Naive thymus-derived CD8-positive, alpha-beta T cell (primary cell): ENCODE data around the gene PFKFB1. TPM values are rescaled to one million over a fixed set of nuclear protein-coding genes. Genes with fewer than 3 reads are reported as not detected.
A peak's percentile ranks its signal among the peaks of the same experiment; 100 is the strongest.

Experiments
- ATAC-seq, 2 donors: fragments of 150-1000 bp; cut with Tn5 transposase in 1 of 2; sonication (Bioruptor Pico), chemical (Tn5 transposase) in 1 of 2; 1 replicate in 1 of 2; 2 replicates in 1 of 2; pipeline ENCODE4 v1.10.0; 2021; ENCODE audit warnings: mild to moderate bottlenecking in 2 of 2, moderate library complexity in 2 of 2
- POLR2A ChIA-PET: fragments of 350-600 bp; sonication (Branson Sonifier 250); formaldehyde crosslinking; loops from one replicate; lab custom pipeline; 2021; ENCODE audit warnings: antibody characterized with exemption; lab: Charles Lee
- DNase-seq, 10 donors: peaks; one replicate each; pipeline versions ENCODE4 v3.0.0 to v3.0.0-alpha.2; 2020 to 2022
- H3K27ac Mint-ChIP-seq, 10 donors: one replicate each; pipeline ENCODE4 v1.8.0; 2020 to 2022; ENCODE audit warnings: mild to moderate bottlenecking in 10 of 10, mixed read lengths in 10 of 10, moderate library complexity in 4 of 10, inconsistent platforms in 1 of 10
- H3K27me3 Mint-ChIP-seq, 5 donors: one replicate each; pipeline ENCODE4 v1.8.0; 2021 to 2022; ENCODE audit warnings: mixed read lengths in 5 of 5
- H3K36me3 Mint-ChIP-seq, 3 donors: one replicate each; pipeline ENCODE4 v1.8.0; 2020 to 2022; ENCODE audit warnings: mixed read lengths in 3 of 3, mild to moderate bottlenecking in 2 of 3, inconsistent platforms in 1 of 3
- H3K4me1 Mint-ChIP-seq, 4 donors: one replicate each; pipeline ENCODE4 v1.8.0; 2021 to 2022; ENCODE audit warnings: mixed read lengths in 4 of 4
- H3K4me3 Mint-ChIP-seq, 10 donors: one replicate each; pipeline ENCODE4 v1.8.0; 2020 to 2022; ENCODE audit warnings: mild to moderate bottlenecking in 10 of 10, mixed read lengths in 10 of 10, moderate library complexity in 6 of 10, inconsistent platforms in 1 of 10
- H3K9me3 Mint-ChIP-seq, 9 donors: one replicate each; pipeline ENCODE4 v1.8.0; 2020 to 2022; ENCODE audit warnings: mixed read lengths in 9 of 9, mild to moderate bottlenecking in 3 of 9, inconsistent platforms in 1 of 9, moderate library complexity in 1 of 9
- polyA plus RNA-seq, 3 donors: library from polyadenylated mRNA; unstranded; fragments of 300-500 nt; fragmentation: Illumina TruSeq; gene quantifications; one replicate each; pipeline ENCODE4 v1.2.3, GENCODE V29; 2021
- total RNA-seq, 8 experiments: library from RNA in 2 of 8; stranded (reverse) in 2 of 8; gene quantifications; one replicate each; pipeline ENCODE4 v1.2.3 and lab custom pipeline; 2021 to 2026

PFKFB1 gene
- total and polyA plus RNA-seq, 5 experiments from 2014 or later, result 0.16 to 1.1 (median 0.31) TPM

DNA sequence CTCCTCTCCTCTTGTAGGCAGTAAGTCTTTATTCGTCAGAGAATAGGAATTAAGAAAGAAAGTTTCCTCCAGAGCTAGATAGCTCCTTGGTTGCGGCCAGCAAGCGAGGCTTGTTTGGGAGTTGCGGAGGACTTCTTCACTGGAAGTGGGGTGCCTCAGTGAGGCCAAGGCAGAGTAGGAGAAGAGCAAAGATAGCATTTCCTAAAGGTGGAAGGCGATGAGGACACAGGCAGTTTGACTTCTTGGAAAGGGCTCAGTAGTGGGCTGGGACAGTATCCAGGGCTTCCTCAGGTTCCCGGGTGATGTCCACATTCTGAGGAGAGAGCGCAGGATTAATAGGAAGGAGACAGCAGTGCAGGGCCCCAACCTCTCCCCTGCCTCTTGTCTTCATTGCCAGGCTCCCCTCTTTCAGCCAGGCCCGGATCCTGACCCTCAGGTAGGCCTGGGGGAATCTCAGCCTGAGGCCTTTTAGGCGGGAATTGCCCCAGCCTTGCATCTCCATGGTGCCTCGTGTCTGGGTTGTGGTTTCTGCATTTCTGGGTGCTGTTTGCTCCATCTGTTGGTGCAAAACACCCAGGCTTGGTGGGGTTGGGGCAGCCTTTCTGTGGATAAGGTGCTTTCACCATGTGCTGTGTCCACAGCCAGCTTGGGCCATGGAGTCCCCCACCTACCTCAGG, 60.7 kb downstream of the PFKFB1 start:
- DNase-seq (no peak), ATAC-seq (no peak)
- H3K4me3 Mint-ChIP-seq, result no peak overlapping the region
- H3K36me3 Mint-ChIP-seq, result peaks cover 0 to 2% (median 0%) of the 10 kb centered on the region in 3 donors
- POLR2A ChIA-PET, result no interaction called here
- H3K9me3 Mint-ChIP-seq, result no peaks in the 10 kb centered on the region
- no peaks in the 10 kb centered on the region for H3K27me3 Mint-ChIP-seq
- peaks cover 0 to 1% (median 0%) of the 10 kb centered on the region in 4 donors for H3K4me1 Mint-ChIP-seq
- H3K27ac Mint-ChIP-seq, result no peak overlapping the region

DNA sequence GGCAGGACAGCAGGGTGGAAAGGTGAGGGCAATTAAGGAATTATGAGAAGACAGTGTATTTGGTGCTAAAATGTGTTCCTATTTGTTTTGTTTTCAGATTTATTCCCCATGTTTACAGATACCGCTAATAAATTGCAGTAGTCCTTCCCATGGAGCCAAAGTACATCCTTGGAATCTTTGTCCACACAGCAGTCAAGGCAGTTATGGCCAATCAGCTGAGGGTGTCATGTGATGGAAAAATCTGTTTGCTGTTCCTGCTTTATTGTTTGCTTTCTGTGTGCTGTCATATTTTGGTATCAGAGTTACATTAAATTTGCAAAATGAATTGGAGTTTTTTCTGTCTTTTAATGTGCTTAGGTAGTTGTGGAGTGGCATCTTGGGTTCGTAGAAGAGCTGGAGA, 62.9 kb downstream of the PFKFB1 start:
- POLR2A ChIA-PET, result no interaction called here
- peaks cover 0 to 2% (median 0%) of the 10 kb centered on the region in 3 donors for H3K36me3 Mint-ChIP-seq
- no peak for ATAC-seq
- peaks cover 0 to 1% (median 0%) of the 10 kb centered on the region in 4 donors for H3K4me1 Mint-ChIP-seq
- no peak overlapping the region for H3K27ac Mint-ChIP-seq
- H3K4me3 Mint-ChIP-seq, result no peak overlapping the region
- DNase-seq, result no peak
- H3K27me3 Mint-ChIP-seq, result no peaks in the 10 kb centered on the region
- no peaks in the 10 kb centered on the region for H3K9me3 Mint-ChIP-seq

DNA sequence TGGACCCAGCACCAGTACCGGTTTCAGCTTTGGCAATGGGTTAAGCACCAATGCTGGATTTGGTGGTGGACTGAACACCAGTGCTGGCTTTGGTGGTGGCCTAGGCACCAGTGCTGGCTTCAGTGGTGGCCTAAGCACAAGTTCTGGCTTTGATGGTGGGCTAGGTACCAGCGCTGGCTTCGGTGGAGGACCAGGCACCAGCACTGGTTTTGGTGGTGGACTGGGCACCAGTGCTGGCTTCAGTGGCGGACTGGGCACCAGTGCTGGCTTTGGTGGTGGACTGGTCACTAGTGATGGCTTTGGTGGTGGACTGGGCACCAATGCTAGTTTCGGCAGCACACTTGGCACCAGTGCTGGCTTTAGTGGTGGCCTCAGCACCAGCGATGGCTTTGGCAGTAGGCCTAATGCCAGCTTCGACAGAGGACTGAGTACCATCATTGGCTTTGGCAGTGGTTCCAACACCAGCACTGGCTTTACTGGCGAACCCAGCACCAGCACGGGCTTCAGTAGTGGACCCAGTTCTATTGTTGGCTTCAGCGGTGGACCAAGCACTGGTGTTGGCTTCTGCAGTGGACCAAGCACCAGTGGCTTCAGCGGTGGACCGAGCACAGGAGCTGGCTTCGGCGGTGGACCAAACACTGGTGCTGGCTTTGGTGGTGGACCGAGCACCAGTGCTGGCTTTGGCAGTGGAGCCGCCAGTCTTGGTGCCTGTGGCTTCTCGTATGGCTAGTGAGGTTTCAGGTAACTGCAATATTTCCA, 63.5 kb downstream of the PFKFB1 start:
- DNase-seq (no peak), ATAC-seq (no peak)
- H3K27me3 Mint-ChIP-seq, result peaks cover 0 to 2% (median 0%) of the 10 kb centered on the region in 5 donors
- H3K4me1 Mint-ChIP-seq, result peaks cover 0 to 1% (median 0%) of the 10 kb centered on the region in 4 donors
- H3K36me3 Mint-ChIP-seq, result peaks cover 0 to 2% (median 0%) of the 10 kb centered on the region in 3 donors
- no peak overlapping the region for H3K27ac Mint-ChIP-seq
- no peaks in the 10 kb centered on the region for H3K9me3 Mint-ChIP-seq
- POLR2A ChIA-PET, result no interaction called here
- no peak overlapping the region for H3K4me3 Mint-ChIP-seq

DNA sequence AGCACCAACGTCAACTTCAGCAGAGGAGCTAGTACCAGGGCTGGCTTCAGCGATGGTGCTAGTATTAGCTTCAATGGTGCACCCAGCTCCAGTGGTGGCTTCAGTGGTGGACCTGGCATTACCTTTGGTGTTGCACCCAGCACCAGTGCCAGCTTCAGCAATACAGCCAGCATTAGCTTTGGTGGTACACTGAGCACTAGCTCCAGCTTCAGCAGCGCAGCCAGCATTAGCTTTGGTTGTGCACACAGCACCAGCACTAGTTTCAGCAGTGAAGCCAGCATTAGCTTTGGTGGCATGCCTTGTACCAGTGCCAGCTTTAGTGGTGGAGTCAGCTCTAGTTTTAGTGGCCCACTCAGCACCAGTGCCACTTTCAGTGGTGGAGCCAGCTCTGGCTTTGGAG, 65.1 kb downstream of the PFKFB1 start:
- Mint-ChIP-seq H3K4me1 (peaks cover 0 to 1% (median 0%) of the 10 kb centered on the region in 4 donors), H3K4me3 (no peak overlapping the region)

DNA sequence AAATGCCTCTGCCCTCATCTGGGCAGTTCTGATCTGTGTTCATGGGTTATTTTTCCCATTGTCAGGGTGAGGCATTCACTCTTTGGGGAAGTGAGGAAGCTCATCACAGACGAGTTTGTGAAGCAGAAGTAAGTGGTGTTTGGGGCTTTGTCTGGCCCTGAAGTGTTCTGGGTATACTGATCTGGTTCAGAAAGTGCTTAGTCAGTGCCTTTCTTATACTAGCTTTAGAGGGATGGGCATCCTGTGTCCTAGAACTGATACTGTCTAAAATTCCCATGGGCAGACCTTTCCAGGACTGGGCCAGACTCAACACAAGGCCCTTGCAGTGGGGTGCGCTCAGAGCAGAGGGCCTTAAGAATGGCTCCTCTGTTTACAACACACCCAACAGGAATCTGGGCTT, 67.0 kb downstream of the PFKFB1 start:
- no peak overlapping the region for H3K4me3 Mint-ChIP-seq
- peaks cover 0 to 2% (median 0%) of the 10 kb centered on the region in 5 donors for H3K27me3 Mint-ChIP-seq
- H3K36me3 Mint-ChIP-seq, result peaks cover 0 to 2% (median 0%) of the 10 kb centered on the region in 3 donors
- POLR2A ChIA-PET, result no interaction called here
- no peak overlapping the region for H3K27ac Mint-ChIP-seq
- H3K4me1 Mint-ChIP-seq, result peaks cover 0 to 5% (median 2%) of the 10 kb centered on the region in 4 donors
- no peaks in the 10 kb centered on the region for H3K9me3 Mint-ChIP-seq
- ATAC-seq, result no peak
- no peak for DNase-seq

More for the DNA sequence above, 65.1 kb downstream of the PFKFB1 start:
- peaks cover 0 to 2% (median 0%) of the 10 kb centered on the region in 5 donors for H3K27me3 Mint-ChIP-seq
- ATAC-seq (no peak), DNase-seq (no peak)
- H3K27ac Mint-ChIP-seq, result no peak overlapping the region
- no peaks in the 10 kb centered on the region for H3K9me3 Mint-ChIP-seq
- H3K36me3 Mint-ChIP-seq, result peaks cover 0 to 2% (median 0%) of the 10 kb centered on the region in 3 donors
- POLR2A ChIA-PET, result no interaction called here

DNA sequence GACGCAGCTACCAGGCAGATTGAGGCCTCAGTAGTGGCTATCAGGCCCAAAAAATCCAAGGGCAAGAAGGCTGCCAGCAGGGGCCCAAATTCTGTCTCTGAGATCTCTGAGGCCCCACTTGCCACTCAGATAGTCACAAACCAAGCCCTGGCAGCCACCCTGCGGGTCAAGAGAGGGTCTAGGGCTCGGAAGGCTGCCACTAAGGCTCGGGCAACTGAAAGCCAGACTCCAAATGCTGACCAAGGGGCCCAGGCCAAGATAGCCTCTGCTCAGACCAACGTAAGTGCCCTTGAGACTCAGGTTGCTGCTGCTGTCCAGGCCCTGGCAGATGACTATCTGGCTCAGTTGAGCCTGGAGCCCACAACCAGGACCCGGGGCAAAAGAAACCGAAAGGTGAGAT, 70.6 kb downstream of the PFKFB1 start:
- Mint-ChIP-seq H3K9me3 (no peaks in the 10 kb centered on the region), H3K27me3 (peaks cover 0 to 2% (median 0%) of the 10 kb centered on the region in 5 donors), H3K27ac (no peak overlapping the region), H3K4me1 (peaks cover 9 to 24% (median 14%) of the 10 kb centered on the region in 4 donors), H3K36me3 (no peaks in the 10 kb centered on the region), H3K4me3 (no peak overlapping the region)
- DNase-seq, result no peak
- POLR2A ChIA-PET, result no interaction called here
- no peak for ATAC-seq

DNA sequence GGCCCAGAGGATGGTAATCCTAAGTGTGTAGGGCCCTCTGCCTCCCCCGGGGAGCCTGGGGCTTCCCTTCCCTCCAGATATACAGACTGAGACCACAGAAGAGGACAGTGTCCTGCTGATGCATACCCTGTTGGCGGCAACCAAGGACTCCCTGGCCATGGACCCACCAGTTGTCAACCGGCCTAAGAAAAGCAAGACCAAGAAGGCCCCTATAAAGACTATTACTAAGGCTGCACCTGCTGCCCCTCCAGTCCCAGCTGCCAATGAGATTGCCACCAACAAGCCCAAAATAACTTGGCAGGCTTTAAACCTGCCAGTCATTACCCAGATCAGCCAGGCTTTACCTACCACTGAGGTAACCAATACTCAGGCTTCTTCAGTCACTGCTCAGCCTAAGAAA, 71.4 kb downstream of the PFKFB1 start:
- Mint-ChIP-seq H3K36me3 (no peaks in the 10 kb centered on the region), H3K27me3 (peaks cover 0 to 2% (median 0%) of the 10 kb centered on the region in 5 donors), H3K9me3 (no peaks in the 10 kb centered on the region), H3K4me3 (peak overlapping the region in 7 of 10 donors; percentile 89 to 95 (median 92)), H3K4me1 (peaks cover 9 to 24% (median 14%) of the 10 kb centered on the region in 4 donors), H3K27ac (no peak overlapping the region)
- no peak for DNase-seq
- POLR2A ChIA-PET, result no interaction called here
- no peak for ATAC-seq

DNA sequence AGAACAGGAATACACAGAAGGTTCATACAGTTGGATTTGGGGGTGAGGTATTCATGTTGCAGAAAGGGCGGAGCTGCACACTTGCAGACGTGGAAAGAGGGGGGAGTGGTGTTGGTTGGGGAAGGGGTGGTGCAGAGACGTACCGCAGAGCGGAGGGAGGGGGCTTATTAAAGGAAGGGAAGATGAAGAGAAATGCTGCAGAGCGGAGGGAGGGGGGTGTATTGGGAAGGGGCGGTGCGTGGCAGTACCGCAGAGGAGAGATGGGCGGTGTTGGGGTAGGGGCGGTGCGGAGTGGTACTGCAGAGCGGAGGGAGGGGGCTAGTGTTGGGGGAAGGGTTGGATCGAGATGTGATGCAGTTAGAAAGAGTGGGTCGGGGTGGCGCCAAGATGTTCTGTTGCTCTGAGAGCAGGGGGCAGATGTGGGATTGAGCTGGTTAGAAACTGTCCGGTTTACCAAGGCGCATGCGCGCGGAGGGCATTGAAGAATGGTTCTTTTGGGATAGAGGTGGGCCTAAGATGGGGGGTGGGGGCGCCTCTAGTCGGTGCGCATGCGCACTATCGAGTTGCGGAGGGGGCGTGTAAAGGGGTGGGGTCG, 72.5 kb downstream of the PFKFB1 start:
- Mint-ChIP-seq H3K27ac (peak overlapping the region; percentile 40 to 90 (median 78)), H3K4me1 (peaks cover 9 to 24% (median 14%) of the 10 kb centered on the region in 4 donors), H3K4me3 (peak overlapping the region; percentile 84 to 95 (median 90)), H3K27me3 (peaks cover 0 to 2% (median 0%) of the 10 kb centered on the region in 5 donors), H3K36me3 (no peaks in the 10 kb centered on the region), H3K9me3 (peaks cover 0 to 5% (median 0%) of the 10 kb centered on the region in 9 donors)
- DNase-seq (peak; percentile 7 to 80 (median 40)), ATAC-seq (peak; percentile 78 to 79)
- POLR2A ChIA-PET, result interaction anchor here (0.7 to 1.1 kb wide), 4 partner anchors 79 to 1500 kb away, joined by 3 to 5 read pairs (median 3); partner anchors contain the start of gene APEX2

DNA sequence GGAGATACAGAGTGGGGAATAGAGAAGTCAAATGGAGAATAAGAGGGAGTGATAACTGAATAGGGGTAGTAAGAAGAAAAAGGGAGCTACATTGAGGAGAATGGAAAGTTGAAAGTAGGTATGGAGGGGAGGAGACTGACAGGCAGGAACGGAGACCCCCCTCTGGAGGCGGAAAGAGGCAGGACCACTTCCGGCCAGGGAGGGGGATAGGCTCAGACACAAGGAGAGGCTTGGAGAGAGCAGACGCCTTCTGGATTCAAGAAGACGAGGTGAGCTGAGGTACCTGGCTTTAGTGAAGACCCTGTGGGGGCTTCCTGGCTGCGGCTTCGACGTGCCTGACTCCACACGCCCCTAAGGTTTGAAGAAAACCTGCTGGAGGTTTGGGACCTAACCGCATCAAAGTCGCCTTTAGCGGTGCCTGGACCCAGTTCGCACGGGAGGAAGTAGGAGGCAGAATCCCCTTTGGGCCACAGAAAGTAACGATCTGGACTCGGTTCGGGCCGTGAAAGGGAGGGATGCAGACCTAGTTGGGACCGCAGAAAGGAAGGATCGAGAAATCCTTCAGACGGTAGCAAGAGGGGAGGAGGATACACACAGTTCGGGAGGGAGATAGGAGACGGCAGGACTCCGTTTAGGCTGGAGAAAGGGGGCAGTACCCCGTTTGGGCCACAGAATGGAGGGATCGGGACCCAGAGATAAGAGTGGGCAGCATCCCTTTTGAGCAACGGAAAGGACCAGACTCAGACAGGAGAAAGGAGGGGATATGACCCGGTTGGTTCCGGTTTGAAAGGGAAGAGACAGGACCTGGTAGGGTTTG, 73.2 kb downstream of the PFKFB1 start, which contains the start of gene TRO:
Gene TRO, plus strand, starts transcription at position 215 of the 817 bp plus-strand sequence. CDS start 1,423 bp downstream, outside the sequence.
- peaks cover 9 to 24% (median 14%) of the 10 kb centered on the region in 4 donors for H3K4me1 Mint-ChIP-seq
- POLR2A ChIA-PET, result interaction anchor here (0.7 to 1.1 kb wide), 3 partner anchors 80 to 241 kb away, joined by 3 to 5 read pairs (median 3); partner anchors contain the start of gene APEX2
- ATAC-seq (peak; percentile 16 to 38), DNase-seq (peak in 2 of 10 donors; percentile 1 to 6)
- peak within 1 kb of the TSS; percentile 84 to 95 (median 90) for H3K4me3 Mint-ChIP-seq
- H3K27me3 Mint-ChIP-seq, result peaks cover 0 to under 1% (median 0%) of the 10 kb centered on the region in 5 donors
- no peaks in the 10 kb centered on the region for H3K36me3 Mint-ChIP-seq
- peaks cover 0 to 6% (median 0%) of the 10 kb centered on the region in 9 donors for H3K9me3 Mint-ChIP-seq
- H3K27ac Mint-ChIP-seq, result peak within 1 kb of the TSS; percentile 53 to 90 (median 84)

DNA sequence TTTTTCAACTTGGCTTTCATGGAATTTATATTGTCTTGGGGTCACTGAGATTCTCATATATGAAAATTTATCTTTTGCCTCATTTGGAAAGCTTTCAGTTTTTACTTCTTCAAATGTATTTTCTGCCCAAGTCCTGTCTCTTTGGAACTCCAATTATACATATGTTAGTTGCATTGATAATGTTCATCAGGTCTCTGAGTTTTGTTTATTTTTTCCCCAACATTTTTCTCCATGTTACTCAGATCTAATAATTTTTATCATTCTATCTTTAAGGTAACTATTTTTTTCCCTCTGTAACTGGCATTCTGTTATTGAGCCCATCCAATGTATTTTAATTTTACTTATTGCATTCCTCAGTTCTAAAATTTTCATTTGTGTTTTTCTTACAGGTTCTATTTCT, 84.0 kb downstream of the PFKFB1 start:
- no peak overlapping the region for H3K4me3 Mint-ChIP-seq
- no peak for DNase-seq
- H3K4me1 Mint-ChIP-seq, result no peaks in the 10 kb centered on the region
- no peak overlapping the region for H3K27ac Mint-ChIP-seq
- no peak for ATAC-seq
- peaks cover 0 to 22% (median 4%) of the 10 kb centered on the region in 9 donors for H3K9me3 Mint-ChIP-seq
- peaks cover 0 to 2% (median 0%) of the 10 kb centered on the region in 5 donors for H3K27me3 Mint-ChIP-seq
- H3K36me3 Mint-ChIP-seq, result peaks cover 0 to 5% (median 0%) of the 10 kb centered on the region in 3 donors
- POLR2A ChIA-PET, result no interaction called here

DNA sequence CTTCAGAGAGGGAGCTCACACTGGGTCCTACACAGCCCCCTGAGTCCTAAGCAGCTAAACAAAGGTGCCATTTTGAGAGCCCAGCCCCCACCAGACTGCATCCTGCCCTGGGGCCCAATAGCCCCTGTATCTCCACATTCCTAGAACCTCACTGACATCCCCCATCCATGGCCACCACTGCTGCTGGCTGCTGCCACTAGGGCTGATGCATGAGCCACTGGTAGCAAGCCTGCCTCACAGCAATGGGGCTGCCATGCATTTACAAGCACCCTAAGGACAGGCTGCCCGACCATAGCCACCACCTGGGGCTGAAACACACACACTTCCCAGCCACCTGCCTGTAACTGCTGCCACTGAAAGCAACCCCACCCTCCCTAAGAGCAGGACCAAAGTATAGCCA, 99.8 kb downstream of the PFKFB1 start:
- H3K4me3 Mint-ChIP-seq, result no peak overlapping the region
- H3K36me3 Mint-ChIP-seq, result peaks cover 0 to 12% (median 3%) of the 10 kb centered on the region in 3 donors
- no peaks in the 10 kb centered on the region for H3K4me1 Mint-ChIP-seq
- H3K27ac Mint-ChIP-seq, result peak overlapping the region in 1 of 10 donors; percentile 25
- peaks cover 0 to 19% (median 4%) of the 10 kb centered on the region in 9 donors for H3K9me3 Mint-ChIP-seq
- no peak for ATAC-seq
- POLR2A ChIA-PET, result no interaction called here
- peaks cover 0 to 2% (median 0%) of the 10 kb centered on the region in 5 donors for H3K27me3 Mint-ChIP-seq
- DNase-seq, result peak in 1 of 10 donors; percentile 52
